G401.6 (cell line): ENCODE data around the gene GRAPL.
"Not testable (repeated sequence)": the region's sequence is repeated elsewhere in the genome, so short reads cannot be mapped to it uniquely, and the experiment has no call there.

Experiments
- FAIRE-seq: peaks from 2 replicates; lab custom pipeline; 2012; peaks lifted over from hg19 to GRCh38; lab: Jason Lieb, UNC

GRAPL gene

GRCh38 chr17:19188870-19189708, 61.7 kb downstream of the GRAPL start:
- not testable (repeated sequence) for FAIRE-seq

GRCh38 chr17:19189781-19190405, 62.5 kb downstream of the GRAPL start:
- FAIRE-seq: not testable (repeated sequence)

- FAIRE-seq: not testable (repeated sequence)
Observed at GRCh38 chr17:19196382-19197204, 69.2 kb downstream of the GRAPL start.

GRCh38 chr17:19202448-19202847, 75.1 kb downstream of the GRAPL start:
- not testable (repeated sequence) for FAIRE-seq

- FAIRE-seq: not testable (repeated sequence)
Observed at GRCh38 chr17:19203429-19203828, 76.0 kb downstream of the GRAPL start.
